A549 (cell line): Measurements from ENCODE around the gene PARD3B.

Experiments
- BHLHE40 ChIP-seq: IDR thresholded peaks from 2 replicates; pipeline ENCODE4 v1.6.1; 2012; ENCODE audit warnings: low read depth, low read length, inconsistent platforms
- CHD4 ChIP-seq: fragments of 200-600 bp; sonication (generic); IDR thresholded peaks from 2 replicates; pipeline ENCODE4 v1.6.1; 2016; ENCODE audit warnings: antibody characterized with exemption, mild to moderate bottlenecking, borderline replicate concordance
- CTCF ChIP-seq: fragments of >200 bp; sonication (Bioruptor Twin); formaldehyde crosslinking; IDR thresholded peaks from 3 replicates; pipeline ENCODE4 v1.5.1; 2016
- EP300 ChIP-seq, 2 experiments: fragments of >200 bp; sonication (Bioruptor Twin); formaldehyde crosslinking; IDR thresholded peaks; 2 replicates in 1 of 2; 3 replicates in 1 of 2; pipeline ENCODE4 v1.6.1; 2016 to 2017
- HMGXB4 ChIP-seq: fragments of 250-450 bp; sonication (Bioruptor Pico); IDR thresholded peaks from 2 replicates; pipeline ENCODE4 v1.5.0; 2021; ENCODE audit warnings: mild to moderate bottlenecking, moderate library complexity, borderline replicate concordance
- MYC ChIP-seq: IDR thresholded peaks from 2 replicates; pipeline ENCODE4 v1.6.1; 2012; ENCODE audit warnings: mild to moderate bottlenecking, inconsistent platforms, low read length, improper control_type of control experiment, borderline replicate concordance
- POLR2A ChIP-seq: IDR thresholded peaks from 2 replicates; pipeline ENCODE4 v1.6.1; 2012; ENCODE audit warnings: mild to moderate bottlenecking, low read length
- RAD21 ChIP-seq, 2 experiments: fragments of >200 bp in 1 of 2; sonication (Bioruptor Twin) in 1 of 2; formaldehyde crosslinking in 1 of 2; IDR thresholded peaks in 1 of 2; conservative IDR thresholded peaks in 1 of 2; 2 replicates in 1 of 2; 3 replicates in 1 of 2; pipeline ENCODE4 v1.6.1; 2012 to 2018; ENCODE audit warnings: inconsistent platforms in 1 of 2
- REST ChIP-seq: fragments of 200-600 bp; sonication (generic); IDR thresholded peaks from 2 replicates; pipeline ENCODE4 v1.6.1; 2016; ENCODE audit warnings: antibody characterized with exemption, mild to moderate bottlenecking, moderate library complexity
- USF2 ChIP-seq: fragments of 450-650 bp; IDR thresholded peaks from 2 replicates; pipeline ENCODE4 v1.6.1; 2014; ENCODE audit warnings: antibody characterized with exemption
- ZC3H11A ChIP-seq: fragments of 450-650 bp; IDR thresholded peaks from 2 replicates; pipeline ENCODE4 v1.6.1; 2014; ENCODE audit warnings: antibody characterized with exemption, mild to moderate bottlenecking
- ZNF302 ChIP-seq: fragments of 250-450 bp; sonication (Bioruptor Pico); IDR thresholded peaks from 2 replicates; pipeline ENCODE4 v1.9.0; 2021; ENCODE audit warnings: inconsistent platforms, mild to moderate bottlenecking, moderate library complexity

- no peak for TF ChIP-seq RAD21 (conservative IDR thresholded peaks at IDR 0.05 in 1 of 2, IDR thresholded peaks at IDR 0.05 in 1 of 2)
- TF ChIP-seq MYC = no peak
- TF ChIP-seq ZNF302 (CRISPR knock-in tag) = no peak
- TF ChIP-seq REST = no peak
- no peak for TF ChIP-seq CTCF
- TF ChIP-seq ZC3H11A = no peak
- no peak for TF ChIP-seq HMGXB4 (CRISPR knock-in tag)
- no peak for TF ChIP-seq BHLHE40
- TF ChIP-seq USF2 = no peak
- no peak for TF ChIP-seq EP300 (IDR thresholded peaks at IDR 0.05)
- no peak for TF ChIP-seq POLR2A
- no peak for TF ChIP-seq CHD4
Observed at GRCh38 chr2:205520311-205520710, 975.0 kb downstream of the PARD3B start.
